Fibroblast of skin of abdomen (primary cell): Measurements from ENCODE around the gene PELI2.

Source experiments
- DNase-seq: peaks from one replicate; pipeline ENCODE4 v3.0.0-alpha.2; 2013

PELI2 gene

GRCh38 chr14:56173365-56173922, 55.2 kb downstream of the PELI2 start:
- DNase-seq: no peak

DNA sequence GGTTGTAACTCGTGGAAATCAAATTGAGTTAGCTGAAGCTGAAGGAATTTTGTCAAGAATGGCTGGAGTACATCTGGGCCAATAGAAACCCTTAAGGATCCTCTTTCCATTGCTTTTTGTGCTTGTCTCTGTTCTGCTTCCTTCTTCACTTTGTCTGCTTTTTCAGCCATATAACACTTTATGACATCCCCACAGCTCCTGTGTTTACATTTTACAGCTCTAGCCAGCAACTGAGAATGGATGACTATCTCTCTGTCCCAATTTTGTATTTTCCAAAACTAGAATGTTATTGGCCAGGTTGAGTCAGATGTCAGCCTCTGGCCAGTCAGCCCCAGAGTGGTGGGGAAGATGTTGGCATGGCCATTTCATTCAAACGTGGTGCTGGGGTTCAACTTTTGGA, 57.6 kb downstream of the PELI2 start:
- DNase-seq: no peak

GRCh38 chr14:56176530-56176929, 58.3 kb downstream of the PELI2 start:
- DNase-seq: no peak

- DNase-seq: no peak
Measured at GRCh38 chr14:56177036-56177435, 58.8 kb downstream of the PELI2 start.

GRCh38 chr14:56180754-56181542, 62.7 kb downstream of the PELI2 start:
- no peak for DNase-seq

GRCh38 chr14:56181681-56182085, 63.5 kb downstream of the PELI2 start:
- no peak for DNase-seq

DNA sequence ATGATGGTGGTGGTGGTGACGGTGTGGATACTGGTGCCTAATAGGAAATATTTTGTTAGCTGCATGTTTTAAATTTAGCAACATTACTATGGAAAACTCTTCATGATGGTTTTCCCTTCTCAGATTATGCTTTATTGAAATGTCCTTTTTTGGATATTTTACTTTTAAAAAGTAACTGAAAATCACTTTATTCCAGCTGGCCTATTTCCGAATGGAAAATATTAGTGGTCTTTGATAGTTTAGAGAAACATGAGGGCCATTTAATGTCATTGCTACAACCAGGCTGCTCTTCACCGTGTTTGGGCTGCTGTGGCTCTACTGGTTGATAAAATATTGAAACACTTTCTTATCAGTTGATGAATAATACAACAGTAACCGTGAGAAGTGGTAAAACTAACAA, 64.2 kb downstream of the PELI2 start:
- no peak for DNase-seq

DNA sequence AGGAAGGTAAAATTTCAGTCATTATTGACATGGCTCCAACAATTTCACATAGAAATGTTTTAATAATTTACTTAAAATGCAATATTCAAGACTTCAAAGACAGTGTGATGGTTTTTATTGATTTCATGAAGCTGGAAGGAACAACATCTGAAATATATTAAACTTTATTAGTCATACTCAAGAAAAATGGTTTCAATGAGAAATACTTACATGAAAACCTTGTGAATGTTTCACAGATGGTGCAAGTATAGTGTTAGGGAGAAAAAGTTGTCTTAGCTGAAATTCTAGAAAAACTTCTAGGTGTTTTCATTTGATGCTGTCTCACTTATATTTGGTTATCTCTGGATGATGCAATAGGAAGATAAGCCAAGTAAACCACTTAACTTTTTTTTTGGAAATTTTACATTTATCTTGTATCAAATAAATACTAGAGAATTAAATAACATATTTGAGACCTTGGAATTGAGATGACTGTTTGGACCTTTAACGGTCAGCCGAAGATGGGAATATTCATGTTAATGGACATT, 65.5 kb downstream of the PELI2 start:
- peak; percentile 50 for DNase-seq

GRCh38 chr14:56185992-56186391, 67.8 kb downstream of the PELI2 start:
- no peak for DNase-seq

DNA sequence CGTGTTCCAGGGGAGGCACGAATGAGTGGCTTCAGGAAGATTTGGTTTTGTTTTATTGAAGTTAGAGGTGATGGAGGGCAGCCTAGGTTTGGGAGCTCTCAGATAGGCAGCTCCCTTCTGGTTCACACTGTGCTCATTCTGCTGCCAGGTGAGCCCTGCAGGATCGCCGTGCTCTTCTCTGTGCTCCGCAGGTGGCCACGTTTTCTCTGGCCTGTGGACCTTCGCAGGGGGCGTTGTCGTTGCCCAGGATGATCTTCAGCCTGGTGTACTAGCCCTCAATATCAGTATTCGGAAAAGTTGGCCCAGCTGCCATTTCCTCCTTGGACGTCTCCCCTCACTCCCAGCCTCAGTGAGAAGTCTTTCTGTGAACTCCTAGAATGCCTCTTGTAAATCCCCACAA, 69.5 kb downstream of the PELI2 start:
- no peak for DNase-seq

GRCh38 chr14:56189307-56189706, 71.1 kb downstream of the PELI2 start:
- DNase-seq: peak; percentile 89

GRCh38 chr14:56193347-56193746, 75.1 kb downstream of the PELI2 start:
- peak; percentile 31 for DNase-seq

DNA sequence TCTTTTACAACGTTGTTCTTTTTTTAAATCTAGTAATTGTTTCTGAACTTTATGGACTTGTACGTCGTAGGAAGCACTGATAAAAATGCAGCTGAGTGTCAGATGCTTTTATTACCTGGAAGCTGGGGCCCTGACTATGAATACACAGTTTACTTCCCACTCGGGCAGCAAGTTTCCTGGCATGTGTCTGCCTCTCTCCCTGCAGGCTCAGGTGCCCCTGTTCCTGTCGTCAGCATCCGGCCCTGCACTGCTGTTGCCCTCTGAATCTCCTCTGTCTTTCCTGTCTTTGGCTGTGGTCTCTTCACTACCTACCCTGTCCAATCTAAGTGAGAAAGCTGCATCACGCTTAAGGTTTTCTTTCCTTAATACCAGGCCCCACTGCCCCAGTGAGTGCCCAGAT, 75.8 kb downstream of the PELI2 start:
- no peak for DNase-seq

DNA sequence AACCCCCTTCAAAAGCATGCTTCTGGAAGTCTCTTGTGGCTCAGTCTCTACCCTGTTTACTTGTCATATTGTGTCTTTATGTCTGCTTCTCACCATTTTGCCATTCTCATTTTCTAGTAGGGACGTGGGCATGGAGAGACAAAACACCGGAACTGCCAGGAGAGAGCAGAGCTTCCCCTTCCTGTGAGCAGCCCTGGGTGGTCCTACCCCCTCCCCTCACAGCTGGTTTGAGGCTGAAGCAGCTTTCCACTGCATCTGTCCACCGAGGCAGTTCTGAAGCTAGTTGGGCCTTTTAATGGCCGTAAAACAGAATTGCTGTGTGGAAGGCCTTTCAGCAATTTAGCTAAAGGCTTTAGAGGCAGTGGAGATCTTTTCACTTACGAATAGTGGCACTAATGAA, 77.0 kb downstream of the PELI2 start:
- peak; percentile 36 for DNase-seq

DNA sequence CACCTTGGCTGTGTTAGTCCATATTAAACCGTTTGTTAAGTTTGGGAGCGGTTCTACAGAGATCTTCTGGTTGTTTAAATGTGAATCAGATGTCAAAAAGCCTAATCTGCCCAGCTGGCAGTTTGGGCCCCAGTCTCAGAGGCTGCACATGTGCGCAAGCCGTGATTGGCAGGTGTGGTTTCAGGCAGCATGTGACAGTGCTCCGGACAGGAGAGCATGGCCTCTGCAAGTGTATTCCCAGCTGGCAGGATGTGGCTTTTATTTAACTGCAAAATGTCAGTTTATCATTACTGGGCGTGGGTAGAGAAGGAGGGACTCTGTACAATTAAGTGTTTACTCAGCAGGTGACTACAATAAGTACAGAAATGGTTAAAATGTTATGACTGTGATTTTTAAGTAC, 77.5 kb downstream of the PELI2 start:
- DNase-seq: peak; percentile 65

DNA sequence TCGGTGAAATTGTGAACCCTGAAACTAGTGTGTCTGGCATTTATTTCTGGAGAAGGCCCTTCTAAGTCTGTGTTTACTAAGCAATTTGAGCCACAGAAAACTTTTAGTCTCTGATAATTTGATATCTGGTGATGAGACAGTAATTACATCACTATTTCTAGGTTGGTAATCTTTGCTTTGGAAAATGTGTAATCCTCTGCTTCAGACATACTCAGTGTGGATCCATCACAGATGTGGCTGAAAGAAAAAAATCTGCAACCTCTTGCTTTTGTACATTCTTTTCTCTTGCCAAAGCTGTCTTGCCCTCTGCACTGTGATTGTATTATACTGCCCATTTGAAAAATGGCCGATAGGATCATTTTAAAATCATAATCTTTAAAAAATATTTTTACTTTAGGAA, 78.1 kb downstream of the PELI2 start:
- peak; percentile 53 for DNase-seq

GRCh38 chr14:56197150-56197549, 78.9 kb downstream of the PELI2 start:
- no peak for DNase-seq

DNA sequence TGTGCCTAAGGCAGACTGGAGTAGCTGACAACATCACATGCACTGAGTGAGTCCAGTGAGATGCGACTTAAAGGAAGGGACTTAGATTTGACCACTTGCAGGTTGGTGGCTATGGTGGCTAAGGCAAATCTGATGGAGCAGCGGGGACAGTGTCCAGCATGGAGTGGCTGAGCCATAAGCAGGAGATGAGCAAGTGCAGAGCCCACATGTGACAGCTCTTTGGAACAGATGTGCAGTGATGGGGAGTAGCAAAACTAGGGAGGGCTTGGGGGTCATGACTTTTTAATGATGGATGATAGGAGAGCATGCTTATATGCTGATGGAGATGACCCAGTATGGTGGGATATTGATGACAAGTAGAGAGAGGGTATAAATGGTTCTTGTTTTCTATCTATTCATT, 80.2 kb downstream of the PELI2 start:
- DNase-seq: no peak

DNA sequence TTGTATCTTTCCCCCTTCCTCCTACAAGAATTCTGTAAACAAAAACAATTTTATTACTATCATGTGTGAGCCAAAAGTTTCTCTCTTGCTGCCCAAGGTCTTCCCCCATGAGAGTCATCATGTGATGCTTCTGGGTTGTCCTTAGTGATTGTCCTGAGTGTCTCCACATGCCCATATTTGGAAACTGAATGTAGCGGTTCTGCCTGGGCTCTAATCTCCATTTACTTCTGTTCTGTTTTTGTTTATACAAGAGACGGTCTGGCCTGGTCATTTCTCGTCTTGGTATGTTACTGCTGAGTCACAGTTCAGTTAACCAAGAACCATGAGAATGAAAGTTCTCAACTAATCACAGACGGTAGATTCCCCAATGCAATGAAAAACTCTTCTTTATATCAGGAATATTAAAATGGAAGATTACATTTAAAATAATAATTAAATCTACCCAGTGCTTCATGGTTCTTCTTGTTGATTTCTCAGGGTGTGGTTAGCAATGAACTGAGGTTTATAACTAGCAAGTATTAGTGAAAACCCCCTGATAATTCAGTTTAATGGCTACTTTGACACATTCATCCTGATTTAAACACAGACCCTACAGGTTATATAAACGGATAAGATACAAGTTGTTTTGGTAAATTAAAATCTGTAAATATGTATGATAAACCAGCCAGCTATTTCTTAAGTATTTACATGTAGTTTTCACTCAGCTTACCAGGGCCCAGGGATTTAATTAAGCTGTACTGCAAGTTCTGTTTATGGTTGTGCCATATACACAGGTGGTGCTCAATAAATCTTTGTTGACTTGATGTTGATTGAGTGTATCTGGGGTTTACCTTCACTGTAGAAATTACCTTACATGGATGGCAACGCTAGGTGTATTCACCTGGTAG, 81.1 kb downstream of the PELI2 start:
- DNase-seq: peak; percentile 95

DNA sequence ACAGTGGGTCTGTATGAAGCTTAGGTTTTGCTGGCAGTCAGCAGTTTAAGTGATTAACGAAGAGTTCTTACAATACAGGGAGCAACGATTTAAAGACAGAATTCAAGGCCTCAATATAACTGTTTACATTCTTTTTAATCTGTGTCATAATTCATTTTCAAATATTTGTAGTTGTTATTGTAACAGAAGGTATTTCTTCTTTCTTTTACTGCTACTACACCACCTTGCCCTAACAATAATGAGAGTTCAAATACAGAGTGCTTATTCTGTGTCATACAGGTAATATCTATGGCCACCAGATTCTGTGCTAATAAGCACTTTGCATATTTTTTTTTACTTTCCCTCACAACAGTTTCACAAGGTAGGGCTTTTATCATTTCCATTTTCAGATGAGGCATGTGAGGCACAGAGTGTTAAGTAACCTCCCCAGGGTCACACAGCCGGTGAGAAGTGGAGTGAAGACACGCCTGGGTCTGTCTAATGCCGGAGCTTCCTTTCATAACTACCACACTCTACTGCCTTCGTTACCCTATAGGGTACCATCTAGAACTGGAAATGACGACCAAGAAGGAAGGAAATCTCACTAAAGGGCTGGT, 81.9 kb downstream of the PELI2 start:
- no peak for DNase-seq

DNA sequence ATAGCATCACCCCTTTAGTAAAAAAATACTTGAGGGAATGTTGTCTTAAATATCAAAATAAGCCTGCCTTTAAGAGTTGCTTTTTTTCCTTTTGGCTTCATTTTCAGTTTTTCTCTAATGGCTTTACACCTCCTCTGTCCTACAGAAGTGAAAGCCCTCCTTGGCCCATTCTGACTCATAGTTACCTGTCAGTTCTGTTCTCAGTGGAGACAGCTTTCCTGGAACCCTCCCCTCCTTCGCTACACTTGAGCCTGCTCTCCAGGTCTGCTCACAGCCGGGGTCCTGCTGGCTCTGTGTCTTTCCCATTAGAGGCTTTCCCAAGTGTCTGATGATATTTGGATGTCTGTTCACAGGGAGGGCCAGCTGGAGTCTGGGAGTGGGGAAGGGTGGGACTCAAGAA, 84.0 kb downstream of the PELI2 start:
- no peak for DNase-seq

GRCh38 chr14:56205881-56206280, 87.7 kb downstream of the PELI2 start:
- DNase-seq: no peak

- DNase-seq: no peak
Measured at GRCh38 chr14:56206596-56206995, 88.4 kb downstream of the PELI2 start.
